IMR-90 (cell line): Measurements from ENCODE around the gene PDC. TPM values are rescaled to one million over a fixed set of nuclear protein-coding genes. Genes with fewer than 3 reads are reported as not detected.
"Not testable (repeated sequence)": the region's sequence is repeated elsewhere in the genome, so short reads cannot be mapped to it uniquely, and the experiment has no call there.

Experiments
- ATAC-seq: fragments of 200-7000 bp; cut with Tn5 transposase; 2 replicates; pipeline ENCODE4 v1.9.1; 2020; ENCODE audit warnings: low read depth, mild to moderate bottlenecking, moderate library complexity
- BruUV-seq: library from RNA; stranded (reverse); fragments of 400-500 nt; replicated peaks from 2 replicates; lab custom pipeline; 2021; lab: Mats Ljungman, UMichigan
- CTCF ChIA-PET: fragments of 300-600 bp; formaldehyde crosslinking; extraction: SDS; loops from one replicate; lab custom pipeline; 2021; ENCODE audit warnings: antibody characterized with exemption; lab: Yijun Ruan, JAX
- POLR2A ChIA-PET: fragments of 300-600 bp; sonication (Branson Sonifier 250); formaldehyde crosslinking; loops from one replicate; lab custom pipeline; 2022; ENCODE audit warnings: antibody characterized with exemption; ENCODE audit not compliant: unreplicated experiment; lab: Charles Lee
- DNase-seq: peaks from one replicate; pipeline ENCODE4 v3.0.0; 2013
- H2AFZ ChIP-seq: replicated peaks from 2 replicates; pipeline ENCODE3; 2013; ENCODE audit warnings: low read length, mild to moderate bottlenecking; ENCODE audit not compliant: poor library complexity
- H2AK5ac ChIP-seq: 2 replicates; pipeline ENCODE4 v1.6.1; 2013; ENCODE audit warnings: low read depth, low read length, inconsistent platforms
- H2AK9ac ChIP-seq: replicated peaks from 2 replicates; pipeline ENCODE3; 2013; ENCODE audit warnings: mild to moderate bottlenecking, low read depth, low read length, moderate library complexity; ENCODE audit not compliant: poor library complexity
- H2BK120ac ChIP-seq: 2 replicates; pipeline ENCODE4 v1.6.1; 2013; ENCODE audit warnings: low read depth, low read length, inconsistent platforms
- H2BK15ac ChIP-seq: 3 replicates; pipeline ENCODE4 v1.6.1; 2013; ENCODE audit warnings: low read depth, low read length, inconsistent platforms
- H2BK20ac ChIP-seq: 2 replicates; pipeline ENCODE4 v1.6.1; 2013; ENCODE audit warnings: low read depth, mild to moderate bottlenecking, inconsistent platforms, low read length, moderate library complexity
- H2BK5ac ChIP-seq: 2 replicates; pipeline ENCODE4 v1.6.1; 2013; ENCODE audit warnings: mild to moderate bottlenecking, low read depth, low read length, inconsistent platforms; ENCODE audit not compliant: poor library complexity, severe bottlenecking
- H3K14ac ChIP-seq: replicated peaks from 2 replicates; pipeline ENCODE4 v1.6.1; 2013; ENCODE audit warnings: low read depth, low read length, inconsistent platforms
- H3K18ac ChIP-seq: 2 replicates; pipeline ENCODE4 v1.6.1; 2013; ENCODE audit warnings: low read depth, low read length, control low read depth
- H3K23ac ChIP-seq: 2 replicates; pipeline ENCODE4 v1.6.1; 2013; ENCODE audit warnings: low read depth, low read length, inconsistent platforms
- H3K27ac ChIP-seq: 2 replicates; pipeline ENCODE4 v1.5.1; 2013; ENCODE audit warnings: mild to moderate bottlenecking, control low read depth, low read length; ENCODE audit not compliant: insufficient read depth
- H3K27me3 ChIP-seq: 2 replicates; pipeline ENCODE4 v1.6.1; 2013; ENCODE audit warnings: low read length; ENCODE audit not compliant: control insufficient read depth, insufficient read depth
- H3K36me3 ChIP-seq: 2 replicates; pipeline ENCODE4 v1.6.1; 2013; ENCODE audit warnings: low read length, mixed read lengths; ENCODE audit not compliant: control insufficient read depth, insufficient read depth
- H3K4ac ChIP-seq: 2 replicates; pipeline ENCODE4 v1.6.1; 2013; ENCODE audit warnings: low read depth, low read length, inconsistent platforms
- H3K4me1 ChIP-seq: 2 replicates; pipeline ENCODE4 v1.6.1; 2013; ENCODE audit warnings: low read length, mixed read lengths; ENCODE audit not compliant: control insufficient read depth, insufficient read depth
- H3K4me2 ChIP-seq: 2 replicates; pipeline ENCODE4 v1.6.1; 2013; ENCODE audit warnings: low read depth, mild to moderate bottlenecking, control low read depth, low read length, moderate library complexity
- H3K4me3 ChIP-seq: 2 replicates; pipeline ENCODE4 v1.5.1; 2013; ENCODE audit warnings: low read depth, mild to moderate bottlenecking, control low read depth, low read length, moderate library complexity; ENCODE audit not compliant: insufficient read depth
- H3K56ac ChIP-seq: 2 replicates; pipeline ENCODE4 v1.6.1; 2013; ENCODE audit warnings: low read length, inconsistent platforms; ENCODE audit not compliant: insufficient read depth; ENCODE audit errors: extremely low read depth
- H3K79me1 ChIP-seq, 2 experiments: 2 replicates each; pipeline ENCODE4 v1.6.1; 2013; ENCODE audit warnings: low read length in 2 of 2, inconsistent platforms in 1 of 2, low read depth in 1 of 2
- H3K9ac ChIP-seq: 2 replicates; pipeline ENCODE4 v1.6.1; 2013; ENCODE audit warnings: low read depth, low read length, control low read depth
- H3K9me1 ChIP-seq: 2 replicates; pipeline ENCODE4 v1.6.1; 2013; ENCODE audit warnings: low read length, inconsistent platforms; ENCODE audit not compliant: insufficient read depth
- H3K9me3 ChIP-seq: 2 replicates; pipeline ENCODE4 v1.6.1; 2013; ENCODE audit warnings: low read length; ENCODE audit not compliant: control insufficient read depth, insufficient read depth
- H4K20me1 ChIP-seq: 2 replicates; pipeline ENCODE4 v1.6.1; 2013; ENCODE audit warnings: low read length, inconsistent platforms; ENCODE audit not compliant: insufficient read depth
- H4K5ac ChIP-seq: 2 replicates; pipeline ENCODE4 v1.6.1; 2013; ENCODE audit warnings: mild to moderate bottlenecking, low read depth, low read length, control low read depth
- H4K8ac ChIP-seq, 2 experiments: 2 replicates each; pipeline ENCODE4 v1.6.1; 2013; ENCODE audit warnings: low read depth in 2 of 2, low read length in 2 of 2, control low read depth in 1 of 2, inconsistent platforms in 1 of 2
- H4K91ac ChIP-seq: 2 replicates; pipeline ENCODE4 v1.6.1; 2013; ENCODE audit warnings: low read depth, low read length, inconsistent platforms; ENCODE audit not compliant: insufficient read depth
- WGBS, 2 experiments: methylation state at CpG; one replicate each; pipeline versions ENCODE4 v1.1.5 to v1.1.7; 2013; ENCODE audit warnings: missing lambda C conversion rate in 2 of 2; ENCODE audit not compliant: insufficient read length in 1 of 2; ENCODE audit errors: extremely low coverage in 2 of 2; 5-methylcytosine and 5-hydroxymethylcytosine counted together
- dilution Hi-C: fragments of 300-500 bp; cut with HindIII; formaldehyde crosslinking; loops from one replicate; pipeline ENCODE4 v1.14.3; 2018; ENCODE audit warnings: low sequenced_read_pairs; ENCODE audit not compliant: unreplicated experiment
- in situ Hi-C: fragments of 300-500 bp; cut with MboI; formaldehyde crosslinking; loops from 3 replicates; pipeline ENCODE4 v1.14.3; 2019; ENCODE audit warnings: low sequenced_read_pairs, inconsistent platforms, mixed read lengths
- intact Hi-C: fragments of 100-400 bp; cut with micrococcal nuclease; formaldehyde crosslinking; loops from 2 replicates; pipeline ENCODE4 v1.10.0; 2022
- polyA plus RNA-seq, 3 experiments: library from polyadenylated mRNA; depleted of rRNA; stranded (reverse); fragments of >200 nt; gene quantifications; 2 replicates each; pipeline ENCODE4 v1.2.3, GENCODE V29; 2012; ENCODE audit warnings: low replicate concordance in 1 of 3
- total RNA-seq: library from RNA; depleted of rRNA; stranded (reverse); fragments of >200 nt; gene quantifications from 2 replicates; pipeline ENCODE4 v1.2.3, GENCODE V29; 2012

PDC gene
- total and polyA plus RNA-seq, 2 of the 4 experiments (the other 2 are of a cell fraction): not detected

- H2AK9ac ChIP-seq, H4K5ac ChIP-seq, in situ Hi-C loops, H3K9me3 ChIP-seq, H4K91ac ChIP-seq, H3K4me2 ChIP-seq, H2AK5ac ChIP-seq, H3K9ac ChIP-seq, CTCF ChIA-PET, H2BK5ac ChIP-seq, POLR2A ChIA-PET, BruUV-seq, H2BK120ac ChIP-seq, intact Hi-C loops, H2AFZ ChIP-seq, H3K79me1 ChIP-seq, H3K27me3 ChIP-seq, H3K9me1 ChIP-seq, H2BK15ac ChIP-seq, H3K23ac ChIP-seq, H3K36me3 ChIP-seq, ATAC-seq, H3K56ac ChIP-seq, H3K27ac ChIP-seq, H2BK20ac ChIP-seq, H3K4ac ChIP-seq, H3K4me3 ChIP-seq, DNase-seq, H3K14ac ChIP-seq, H4K20me1 ChIP-seq, H3K18ac ChIP-seq, H4K8ac ChIP-seq, H3K4me1 ChIP-seq, dilution Hi-C loops: not testable (repeated sequence)
- no CpG with 5 or more reads among the region's 14 CpGs for WGBS, 2 experiments
Measured at GRCh38 chr1:186459161-186459560, 1.8 kb downstream of the PDC start.
